Tibial nerve (tissue), 4 donors: ENCODE measurements around the gene CD37. TPM values are rescaled to one million over a fixed set of nuclear protein-coding genes. Genes with fewer than 3 reads are reported as not detected.
A peak's percentile ranks its signal among the peaks of the same experiment; 100 is the strongest.

Source experiments
- DNase-seq, 2 donors: peaks; one replicate each; pipeline ENCODE4 v3.0.0-alpha.2; 2019; ENCODE audit warnings: low spot score in 2 of 2
- H3K27ac ChIP-seq, 4 donors: fragments of 200-600 bp; sonication (generic) in 3 of 4; one replicate each; pipeline ENCODE4 v1.5.1; 2017 to 2019; ENCODE audit warnings: mild to moderate bottlenecking in 1 of 4
- H3K27me3 ChIP-seq, 2 donors: fragments of 200-600 bp; sonication (generic) in 1 of 2; one replicate each; pipeline versions ENCODE4 v1.5.1 to v1.6.0; 2017 to 2019
- H3K36me3 ChIP-seq, 3 donors: fragments of 200-600 bp; sonication (generic); one replicate each; pipeline ENCODE4 v1.5.1; 2018 to 2019
- H3K4me1 ChIP-seq, 4 donors: fragments of 200-600 bp; sonication (generic) in 3 of 4; one replicate each; pipeline ENCODE4 v1.5.1; 2017 to 2019
- H3K4me3 ChIP-seq, 4 donors: fragments of 200-600 bp; sonication (generic) in 3 of 4; one replicate each; pipeline ENCODE4 v1.5.1; 2017 to 2019; ENCODE audit warnings: mild to moderate bottlenecking in 1 of 4, moderate library complexity in 1 of 4
- H3K9me3 ChIP-seq, 4 donors: fragments of 200-600 bp; sonication (generic) in 3 of 4; one replicate each; pipeline ENCODE4 v1.5.1; 2017 to 2019
- EP300 ChIP-seq, 2 donors: sonication (generic); formaldehyde crosslinking; IDR thresholded peaks; one replicate each; pipeline ENCODE4 v1.6.1; 2017; ENCODE audit warnings: antibody characterized with exemption in 2 of 2, mild to moderate bottlenecking in 1 of 2
- POLR2A ChIP-seq, 2 donors: fragments of 450-650 bp; IDR thresholded peaks; one replicate each; pipeline ENCODE4 v1.6.1; 2017; ENCODE audit warnings: antibody characterized with exemption in 2 of 2, mild to moderate bottlenecking in 2 of 2, moderate library complexity in 2 of 2
- WGBS, 2 donors: methylation state at CpG; one replicate each; pipeline ENCODE4 v1.1.5; 2018; 5-methylcytosine and 5-hydroxymethylcytosine counted together
- total RNA-seq, 4 donors: library from RNA; depleted of rRNA; stranded (reverse); fragments of >200 nt; gene quantifications; one replicate each; pipeline ENCODE4 v1.1.0, GENCODE V29; 2016
- TF ChIP-seq, protein P1 (sequence below), 5 experiments: fragments of 200-600 bp in 3 of 5; fragments of 450-650 bp in 2 of 5; sonication (generic) in 3 of 5; IDR thresholded peaks; one replicate each; pipeline ENCODE4 v1.5.1; 2016 to 2019; ENCODE audit warnings: antibody characterized with exemption in 5 of 5, mild to moderate bottlenecking in 3 of 5, moderate library complexity in 2 of 5

The CD37 gene
- total RNA-seq, 4 donors from 2014 or later = 9.8 to 18.6 (median 15.8) TPM

DNA sequence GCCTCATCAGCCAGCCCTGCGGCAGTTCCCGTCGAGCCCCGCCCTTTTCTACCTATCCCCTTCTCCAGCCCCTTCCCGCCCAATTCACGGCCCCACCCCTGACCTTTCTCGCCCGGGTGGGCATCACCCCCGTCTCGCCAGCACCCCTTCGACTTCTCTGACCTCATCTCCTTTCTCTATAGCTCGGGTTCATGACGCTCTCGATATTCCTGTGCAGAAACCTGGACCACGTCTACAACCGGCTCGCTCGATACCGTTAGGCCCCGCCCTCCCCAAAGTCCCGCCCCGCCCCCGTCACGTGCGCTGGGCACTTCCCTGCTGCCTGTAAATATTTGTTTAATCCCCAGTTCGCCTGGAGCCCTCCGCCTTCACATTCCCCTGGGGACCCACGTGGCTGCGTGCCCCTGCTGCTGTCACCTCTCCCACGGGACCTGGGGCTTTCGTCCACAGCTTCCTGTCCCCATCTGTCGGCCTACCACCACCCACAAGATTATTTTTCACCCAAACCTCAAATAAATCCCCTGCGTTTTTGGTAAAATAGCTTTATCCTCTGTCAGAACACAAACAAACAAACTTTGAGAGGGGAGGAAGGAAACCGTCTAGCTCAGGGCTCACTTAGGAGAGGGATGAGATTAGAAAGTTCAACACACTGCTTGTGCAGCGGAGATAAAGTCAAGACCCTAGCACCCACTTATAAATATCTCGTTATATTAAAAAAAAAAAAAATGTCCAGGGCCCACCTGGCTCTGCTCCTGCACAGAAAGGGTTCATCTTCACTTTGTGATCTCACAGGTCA lies 5.1 kb downstream of the CD37 start:
- H3K27ac ChIP-seq = peak overlapping the region; percentile 68 to 88 (median 80)
- peaks cover 0 to 17% of the 10 kb centered on the region in 2 donors for H3K27me3 ChIP-seq
- DNase-seq = peak; percentile 51 to 62
- peaks cover 0 to 47% (median 0%) of the 10 kb centered on the region in 3 donors for H3K36me3 ChIP-seq
- H3K9me3 ChIP-seq = no peaks in the 10 kb centered on the region
- H3K4me3 ChIP-seq = peak overlapping the region; percentile 23 to 58 (median 38)
- H3K4me1 ChIP-seq = peaks cover 0 to 37% (median 8%) of the 10 kb centered on the region in 4 donors
- WGBS, 2 donors = 20 to 26% methylated on average over 36 of the region's 36 CpGs
- TF ChIP-seq, protein P1, sequence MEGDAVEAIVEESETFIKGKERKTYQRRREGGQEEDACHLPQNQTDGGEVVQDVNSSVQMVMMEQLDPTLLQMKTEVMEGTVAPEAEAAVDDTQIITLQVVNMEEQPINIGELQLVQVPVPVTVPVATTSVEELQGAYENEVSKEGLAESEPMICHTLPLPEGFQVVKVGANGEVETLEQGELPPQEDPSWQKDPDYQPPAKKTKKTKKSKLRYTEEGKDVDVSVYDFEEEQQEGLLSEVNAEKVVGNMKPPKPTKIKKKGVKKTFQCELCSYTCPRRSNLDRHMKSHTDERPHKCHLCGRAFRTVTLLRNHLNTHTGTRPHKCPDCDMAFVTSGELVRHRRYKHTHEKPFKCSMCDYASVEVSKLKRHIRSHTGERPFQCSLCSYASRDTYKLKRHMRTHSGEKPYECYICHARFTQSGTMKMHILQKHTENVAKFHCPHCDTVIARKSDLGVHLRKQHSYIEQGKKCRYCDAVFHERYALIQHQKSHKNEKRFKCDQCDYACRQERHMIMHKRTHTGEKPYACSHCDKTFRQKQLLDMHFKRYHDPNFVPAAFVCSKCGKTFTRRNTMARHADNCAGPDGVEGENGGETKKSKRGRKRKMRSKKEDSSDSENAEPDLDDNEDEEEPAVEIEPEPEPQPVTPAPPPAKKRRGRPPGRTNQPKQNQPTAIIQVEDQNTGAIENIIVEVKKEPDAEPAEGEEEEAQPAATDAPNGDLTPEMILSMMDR (IDR thresholded peaks at IDR 0.05) = no peak
- TF ChIP-seq EP300 (IDR thresholded peaks at IDR 0.05) = peak in 1 of 2 donors; percentile 31

DNA sequence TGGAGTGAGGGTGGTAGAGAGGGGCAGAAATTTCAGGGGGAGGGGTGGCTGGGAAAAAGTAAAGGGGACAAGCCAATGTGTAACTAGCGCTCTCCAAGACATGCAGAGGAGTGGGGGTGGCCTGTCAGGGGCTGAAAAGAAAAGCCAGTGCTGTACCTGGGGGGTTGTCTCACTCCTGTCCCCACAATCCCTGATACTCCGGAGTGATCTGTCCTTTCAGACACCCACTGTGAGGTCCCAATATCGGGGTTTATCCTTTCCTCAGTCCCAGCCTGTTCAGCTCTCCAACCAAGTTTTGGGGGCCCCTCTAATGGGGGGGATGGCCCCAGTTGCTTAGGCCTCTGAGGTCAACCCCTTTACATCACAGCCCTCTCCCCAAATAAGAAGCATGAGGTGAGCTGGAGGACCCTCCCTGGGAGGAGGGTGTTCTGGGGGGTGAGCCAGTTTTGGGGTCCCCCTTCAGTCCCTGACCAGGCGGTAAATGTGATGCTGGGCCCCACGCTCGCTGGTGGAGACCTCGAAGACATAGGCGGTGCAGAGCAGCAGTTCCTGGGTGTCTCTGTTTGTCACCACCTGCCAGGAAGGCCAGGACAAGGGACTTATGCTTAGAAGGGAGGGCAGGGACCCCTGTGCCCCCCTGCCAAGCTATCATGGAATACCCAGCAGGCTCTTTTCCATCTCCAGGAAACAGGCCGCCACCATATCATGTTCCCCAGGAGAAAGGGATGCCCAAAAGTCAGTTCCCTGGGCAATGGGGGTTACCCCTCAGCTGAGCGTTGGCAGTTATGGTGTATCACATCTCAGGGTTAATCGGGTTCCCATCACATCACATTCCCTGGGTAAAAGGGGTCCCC lies 5.9 kb downstream of the CD37 start:
- no peak overlapping the region for H3K4me3 ChIP-seq
- peaks cover 0 to 17% of the 10 kb centered on the region in 2 donors for H3K27me3 ChIP-seq
- TF ChIP-seq EP300 (IDR thresholded peaks at IDR 0.05) = no peak
- no peak for TF ChIP-seq POLR2A (IDR thresholded peaks at IDR 0.05)
- TF ChIP-seq, protein P1 (IDR thresholded peaks at IDR 0.05) = no peak
- H3K27ac ChIP-seq = peak overlapping the region in 3 of 4 donors; percentile 68 to 88 (median 85)
- DNase-seq = no peak
- peaks cover 0 to 37% (median 8%) of the 10 kb centered on the region in 4 donors for H3K4me1 ChIP-seq
- peaks cover 0 to 55% (median 0%) of the 10 kb centered on the region in 3 donors for H3K36me3 ChIP-seq
- 91% methylated on average over 10 to 11 of the region's 11 CpGs for WGBS, 2 donors
- no peaks in the 10 kb centered on the region for H3K9me3 ChIP-seq

DNA sequence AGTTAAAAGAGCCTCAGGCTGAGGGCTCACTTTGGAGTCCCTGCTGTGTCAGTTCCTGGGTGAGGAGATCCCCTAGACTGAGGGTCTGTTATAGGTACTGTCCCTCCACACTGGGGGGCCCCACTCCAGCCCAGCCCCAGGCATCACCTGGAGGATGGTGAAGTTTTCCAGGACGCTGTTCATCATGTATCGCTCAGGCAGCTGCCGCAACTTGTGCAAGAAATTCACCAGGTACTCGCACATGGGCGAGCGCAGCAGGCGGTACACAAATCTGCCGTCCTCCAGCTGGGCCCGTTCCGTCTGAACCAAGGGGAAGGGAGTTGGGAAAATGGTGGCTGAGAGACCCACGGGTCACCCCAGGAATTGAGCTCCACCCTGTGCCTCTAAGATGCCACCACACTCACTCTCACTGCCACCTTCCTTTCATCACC lies 7.1 kb downstream of the CD37 start:
- DNase-seq = no peak
- TF ChIP-seq, protein P1 (IDR thresholded peaks at IDR 0.05) = no peak
- TF ChIP-seq POLR2A (IDR thresholded peaks at IDR 0.05) = no peak
- TF ChIP-seq EP300 (IDR thresholded peaks at IDR 0.05) = no peak
- Histone ChIP-seq H3K4me3 (no peak overlapping the region), H3K9me3 (no peaks in the 10 kb centered on the region), H3K36me3 (peaks cover 0 to 67% (median 0%) of the 10 kb centered on the region in 3 donors), H3K27me3 (peaks cover 0 to 17% of the 10 kb centered on the region in 2 donors), H3K4me1 (peaks cover 0 to 34% (median 8%) of the 10 kb centered on the region in 4 donors), H3K27ac (no peak overlapping the region)
- WGBS, 2 donors = 93 to 96% methylated on average over 11 of the region's 11 CpGs

DNA sequence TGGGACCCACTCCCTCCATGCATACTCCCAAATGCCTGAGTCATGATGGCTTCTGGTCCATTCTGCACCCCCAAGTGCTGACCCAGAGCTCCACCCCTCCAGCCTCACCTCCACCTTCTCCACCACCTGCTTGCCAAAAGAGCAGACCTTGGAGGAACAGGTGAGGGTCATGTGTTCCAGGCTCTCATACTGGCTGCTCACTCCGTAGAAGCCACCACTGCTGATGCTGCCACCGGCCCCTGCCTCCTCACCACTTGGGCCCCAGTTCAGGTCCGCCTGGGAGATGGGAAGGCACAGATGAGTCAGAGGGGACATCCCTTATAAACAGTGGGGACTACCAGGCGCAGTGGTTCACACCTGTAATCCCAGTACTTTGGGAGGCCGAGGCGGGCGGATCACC lies 7.9 kb downstream of the CD37 start:
- no peak overlapping the region for H3K4me3 ChIP-seq
- H3K4me1 ChIP-seq = peaks cover 0 to 28% (median 8%) of the 10 kb centered on the region in 4 donors
- H3K36me3 ChIP-seq = peaks cover 0 to 75% (median 0%) of the 10 kb centered on the region in 3 donors
- H3K9me3 ChIP-seq = no peaks in the 10 kb centered on the region
- 95 to 100% methylated on average over 5 to 7 of the region's 7 CpGs for WGBS, 2 donors
- H3K27ac ChIP-seq = no peak overlapping the region
- DNase-seq = no peak
- TF ChIP-seq, protein P1 (IDR thresholded peaks at IDR 0.05) = no peak
- TF ChIP-seq POLR2A (IDR thresholded peaks at IDR 0.05) (no peak), EP300 (IDR thresholded peaks at IDR 0.05) (no peak)
- peaks cover 0 to 11% of the 10 kb centered on the region in 2 donors for H3K27me3 ChIP-seq
